H1 (cell line): Measurements from ENCODE around the gene RPN2. TPM values are rescaled to one million over a fixed set of nuclear protein-coding genes. Genes with fewer than 3 reads are reported as not detected.

ENCODE experiments used
- CTCF ChIA-PET: fragments of 300-600 bp; sonication (Branson Sonifier 250); formaldehyde crosslinking; loops from one replicate; lab custom pipeline; 2021; ENCODE audit not compliant: partially characterized antibody; lab: Charles Lee
- POLR2A ChIA-PET: fragments of 300-600 bp; sonication (Branson Sonifier 250); formaldehyde crosslinking; loops from one replicate; lab custom pipeline; 2021; ENCODE audit warnings: inconsistent platforms; ENCODE audit not compliant: partially characterized antibody; lab: Charles Lee
- DNase-seq, 2 experiments: peaks; one replicate each; pipeline versions ENCODE4 v3.0.0 to v3.0.0-alpha.2; 2010 to 2022; ENCODE audit warnings: low spot score in 2 of 2, low read depth in 1 of 2, mixed read lengths in 1 of 2
- FAIRE-seq: peaks from 2 replicates; lab custom pipeline; 2011; peaks lifted over from hg19 to GRCh38; lab: Jason Lieb, UNC
- H2AFZ ChIP-seq: 2 replicates; pipeline ENCODE4 v1.8.1; 2012; ENCODE audit warnings: low read length, inconsistent platforms
- H2AK5ac ChIP-seq: 2 replicates; pipeline ENCODE4 v1.6.1; 2013; ENCODE audit warnings: low read depth, low read length
- H2BK120ac ChIP-seq: replicated peaks from 2 replicates; pipeline ENCODE3; 2013; ENCODE audit warnings: low read depth, low read length, inconsistent platforms
- H2BK12ac ChIP-seq: 2 replicates; pipeline ENCODE4 v1.6.1; 2013; ENCODE audit warnings: low read depth, low read length
- H2BK15ac ChIP-seq: 2 replicates; pipeline ENCODE4 v1.6.1; 2013; ENCODE audit warnings: low read length
- H2BK20ac ChIP-seq: 2 replicates; pipeline ENCODE4 v1.6.1; 2013; ENCODE audit warnings: low read length
- H2BK5ac ChIP-seq: 2 replicates; pipeline ENCODE4 v1.6.1; 2013; ENCODE audit warnings: low read depth, low read length
- H3K14ac ChIP-seq: 2 replicates; pipeline ENCODE4 v1.6.1; 2013; ENCODE audit warnings: inconsistent platforms; ENCODE audit not compliant: insufficient read length
- H3K18ac ChIP-seq: 2 replicates; pipeline ENCODE4 v1.6.1; 2013; ENCODE audit warnings: low read length; ENCODE audit errors: extremely low read depth
- H3K23ac ChIP-seq: 2 replicates; pipeline ENCODE4 v1.6.1; 2013; ENCODE audit warnings: inconsistent platforms; ENCODE audit not compliant: insufficient read length
- H3K23me2 ChIP-seq: 2 replicates; pipeline ENCODE4 v1.6.1; 2013; ENCODE audit warnings: low read depth, low read length
- H3K27ac ChIP-seq: 2 replicates; pipeline ENCODE4 v1.6.1; 2011; ENCODE audit warnings: low read depth, low read length, inconsistent platforms
- H3K27me3 ChIP-seq, 4 experiments: replicated peaks in 1 of 4; 1 replicate in 1 of 4; 2 replicates in 3 of 4; pipeline versions ENCODE4 v1.6.1 to v1.8.1; 2011 to 2013; ENCODE audit warnings: low read length in 3 of 4, mild to moderate bottlenecking in 3 of 4, inconsistent platforms in 2 of 4, mixed read lengths in 2 of 4, moderate library complexity in 1 of 4; ENCODE audit not compliant: control insufficient read depth in 3 of 4, insufficient read depth in 3 of 4; ENCODE audit errors: extremely low read depth in 1 of 4
- H3K36me3 ChIP-seq, 4 experiments: 2 replicates each; pipeline versions ENCODE4 v1.6.1 to v1.8.1; 2011 to 2013; ENCODE audit warnings: mild to moderate bottlenecking in 4 of 4, low read length in 3 of 4, moderate library complexity in 2 of 4, control low read depth in 1 of 4, inconsistent platforms in 1 of 4; ENCODE audit not compliant: insufficient read depth in 4 of 4, control insufficient read depth in 2 of 4
- H3K4ac ChIP-seq: replicated peaks from 2 replicates; pipeline ENCODE3; 2013; ENCODE audit warnings: low read length, low read depth, mixed read lengths, inconsistent platforms; ENCODE audit not compliant: insufficient read length
- H3K4me1 ChIP-seq, 4 experiments: replicated peaks in 1 of 4; 1 replicate in 1 of 4; 2 replicates in 3 of 4; pipeline versions ENCODE4 v1.6.1 to v1.8.1; 2011 to 2013; ENCODE audit warnings: low read length in 3 of 4, inconsistent platforms in 2 of 4, mixed read lengths in 1 of 4; ENCODE audit not compliant: insufficient read depth in 4 of 4, control insufficient read depth in 3 of 4
- H3K4me2 ChIP-seq, 2 experiments: 2 replicates each; pipeline versions ENCODE4 v1.6.1 to v1.8.1; 2011 to 2013; ENCODE audit warnings: low read depth in 2 of 2, low read length in 2 of 2, control low read depth in 1 of 2, inconsistent platforms in 1 of 2, mild to moderate bottlenecking in 1 of 2; ENCODE audit not compliant: insufficient read depth in 1 of 2
- H3K4me3 ChIP-seq, 4 experiments: fragments of 200-600, 300-600 bp in 1 of 4; sonication (generic), shearing (Covaris generic), sonication (Bioruptor Twin) in 1 of 4; 2 replicates each; pipeline versions ENCODE4 v1.5.1 to v1.8.1; 2011 to 2016; ENCODE audit warnings: low read length in 4 of 4, low read depth in 3 of 4, control low read depth in 2 of 4, inconsistent platforms in 2 of 4, mild to moderate bottlenecking in 2 of 4, mixed read lengths in 1 of 4, moderate library complexity in 1 of 4; ENCODE audit not compliant: insufficient read depth in 2 of 4; ENCODE audit errors: extremely low read depth in 1 of 4
- H3K56ac ChIP-seq: replicated peaks from 2 replicates; pipeline ENCODE3; 2013; ENCODE audit warnings: low read depth, mild to moderate bottlenecking, mixed read lengths, low read length, inconsistent platforms; ENCODE audit not compliant: insufficient read length
- H3K79me1 ChIP-seq: 2 replicates; pipeline ENCODE4 v1.6.1; 2013; ENCODE audit warnings: low read depth, low read length, control low read depth
- H3K79me2 ChIP-seq, 2 experiments: 2 replicates each; pipeline versions ENCODE4 v1.6.1 to v1.8.1; 2012 to 2013; ENCODE audit warnings: low read length in 2 of 2, mild to moderate bottlenecking in 2 of 2, inconsistent platforms in 1 of 2; ENCODE audit not compliant: insufficient read depth in 2 of 2, control insufficient read depth in 1 of 2
- H3K9ac ChIP-seq, 4 experiments: replicated peaks in 1 of 4; 1 replicate in 1 of 4; 2 replicates in 3 of 4; pipeline versions ENCODE4 v1.6.1 to v1.8.1; 2011 to 2013; ENCODE audit warnings: low read depth in 3 of 4, low read length in 3 of 4, control low read depth in 2 of 4, mild to moderate bottlenecking in 2 of 4, moderate library complexity in 2 of 4, inconsistent platforms in 1 of 4; ENCODE audit errors: extremely low read depth in 1 of 4
- H3K9me3 ChIP-seq, 2 experiments: 2 replicates each; pipeline versions ENCODE4 v1.6.1 to v1.8.1; 2012 to 2013; ENCODE audit warnings: mild to moderate bottlenecking in 2 of 2, moderate library complexity in 2 of 2, control low read depth in 1 of 2, inconsistent platforms in 1 of 2, low read depth in 1 of 2, low read length in 1 of 2, mixed read lengths in 1 of 2; ENCODE audit not compliant: insufficient read depth in 2 of 2
- H4K20me1 ChIP-seq, 2 experiments: replicated peaks in 1 of 2; 2 replicates each; pipeline versions ENCODE3 to v1.8.1; 2011 to 2013; ENCODE audit warnings: inconsistent platforms in 2 of 2, low read length in 2 of 2, mild to moderate bottlenecking in 1 of 2; ENCODE audit not compliant: insufficient read depth in 2 of 2, control insufficient read depth in 1 of 2
- H4K5ac ChIP-seq: 2 replicates; pipeline ENCODE4 v1.6.1; 2013; ENCODE audit warnings: low read length, low read depth, mixed read lengths, inconsistent platforms; ENCODE audit not compliant: insufficient read length
- H4K8ac ChIP-seq: 2 replicates; pipeline ENCODE4 v1.8.0; 2013; ENCODE audit warnings: mild to moderate bottlenecking, moderate library complexity, low read length, inconsistent platforms; ENCODE audit not compliant: insufficient read depth; ENCODE audit errors: extremely low read depth
- H4K91ac ChIP-seq: replicated peaks from 2 replicates; pipeline ENCODE3; 2013; ENCODE audit warnings: low read length, mixed read lengths, inconsistent platforms; ENCODE audit not compliant: insufficient read length
- BACH1 ChIP-seq: IDR thresholded peaks from 2 replicates; pipeline ENCODE4 v1.6.1; 2012; ENCODE audit warnings: low read length, improper control_type of control experiment
- CHD2 ChIP-seq: IDR thresholded peaks from 2 replicates; pipeline ENCODE4 v1.6.1; 2012; ENCODE audit warnings: low read length, improper control_type of control experiment
- CREB1 ChIP-seq: IDR thresholded peaks from 2 replicates; pipeline ENCODE4 v1.6.1; 2012; ENCODE audit warnings: inconsistent platforms
- EP300 ChIP-seq, 2 experiments: IDR thresholded peaks; 1 replicate in 1 of 2; 2 replicates in 1 of 2; pipeline ENCODE4 v1.6.1; 2011 to 2012; ENCODE audit warnings: low read depth in 2 of 2, low read length in 2 of 2, mild to moderate bottlenecking in 2 of 2, borderline replicate concordance in 1 of 2, inconsistent platforms in 1 of 2, moderate library complexity in 1 of 2
- HDAC2 ChIP-seq, 2 experiments: fragments of 300-600 bp in 1 of 2; sonication (generic) in 1 of 2; IDR thresholded peaks; 2 replicates each; pipeline ENCODE4 v1.6.1; 2011 to 2012; ENCODE audit warnings: low read depth in 2 of 2, low read length in 2 of 2, mild to moderate bottlenecking in 2 of 2, moderate library complexity in 2 of 2, borderline replicate concordance in 1 of 2, inconsistent platforms in 1 of 2
- HDAC6 ChIP-seq: IDR thresholded peaks from one replicate; pipeline ENCODE4 v1.7.1; 2012; ENCODE audit warnings: low read depth, mild to moderate bottlenecking, inconsistent platforms, low read length, moderate library complexity
- JUN ChIP-seq: IDR thresholded peaks from 2 replicates; pipeline ENCODE4 v1.6.1; 2011; ENCODE audit warnings: low read depth, mild to moderate bottlenecking, improper control_type of control experiment, low read length
- KDM1A ChIP-seq: fragments of 200-600, 300-600 bp; sonication (generic); IDR thresholded peaks from 2 replicates; pipeline ENCODE4 v1.7.1; 2016; ENCODE audit warnings: mild to moderate bottlenecking, low read length, borderline replicate concordance
- KDM5A ChIP-seq: fragments of 200-600 bp; IDR thresholded peaks from 2 replicates; pipeline ENCODE4 v1.7.1; 2012; ENCODE audit warnings: mild to moderate bottlenecking, low read length, inconsistent platforms, mixed read lengths
- NRF1 ChIP-seq: IDR thresholded peaks from 2 replicates; pipeline ENCODE4 v1.6.1; 2011; ENCODE audit warnings: mild to moderate bottlenecking, low read depth, low read length, improper control_type of control experiment
- RXRA ChIP-seq: IDR thresholded peaks from 2 replicates; pipeline ENCODE4 v1.6.1; 2011; ENCODE audit warnings: low read depth, mild to moderate bottlenecking, low read length, moderate library complexity; ENCODE audit not compliant: insufficient read depth
- SIN3A ChIP-seq, 2 experiments: IDR thresholded peaks in 1 of 2; conservative IDR thresholded peaks in 1 of 2; 2 replicates each; pipeline ENCODE4 v1.6.1; 2011 to 2012; ENCODE audit warnings: low read length in 2 of 2, improper control_type of control experiment in 1 of 2, low read depth in 1 of 2, mild to moderate bottlenecking in 1 of 2
- WGBS, 2 experiments: shearing (Covaris generic) in 1 of 2; methylation state at CpG; one replicate each; pipeline versions ENCODE4 v1.1.6 to v1.1.7; 2013 to 2015; ENCODE audit warnings: low lambda C conversion rate in 2 of 2, mixed read lengths in 2 of 2, inconsistent platforms in 1 of 2, low coverage in 1 of 2, missing lambda C conversion rate in 1 of 2; ENCODE audit not compliant: insufficient replicate concordance in 2 of 2, insufficient coverage in 1 of 2, insufficient read length in 1 of 2; ENCODE audit errors: extremely low coverage in 1 of 2, missing lambda C conversion rate in 1 of 2; 5-methylcytosine and 5-hydroxymethylcytosine counted together
- polyA plus RNA-seq, 7 experiments: library from polyadenylated mRNA; depleted of rRNA in 3 of 7; stranded (reverse) in 5 of 7; unstranded in 2 of 7; fragments of >200 nt in 5 of 7; fragments of 200-250 nt in 2 of 7; gene quantifications; 1 replicate in 5 of 7; 2 replicates in 1 of 7; 4 replicates in 1 of 7; pipeline versions ENCODE4 v1.2.1 to v1.2.3, GENCODE V29; 2011 to 2013; ENCODE audit warnings: missing spikeins in 2 of 7, mixed read lengths in 2 of 7
- total RNA-seq: library from RNA; stranded (reverse); fragmentation: NEBNext Ultra II Directional; extraction: Animal tissue kit (Norgen Biotek cat#: 25700); gene quantifications from 2 replicates; pipeline ENCODE4 v1.2.1, GENCODE V29; 2021

Gene RPN2
- total and polyA plus RNA-seq, 2 of the 8 experiments (the other 6 are each of a cell fraction or from before 2014, with no cell fraction given), result 236 to 379 TPM

- Histone ChIP-seq H3K4ac (no peak overlapping the region), H3K27me3 (no peaks in the 10 kb centered on the region; a peak in 1 of 7 replicates), H3K14ac (no peak overlapping the region), H4K8ac (no peak overlapping the region), H2BK120ac (no peak overlapping the region), H4K20me1 (peaks cover 2 to 3% of the 10 kb centered on the region in 2 experiments), H4K91ac (no peak overlapping the region), H3K27ac (no peak overlapping the region), H2AK5ac (no peak overlapping the region), H3K4me2 (no peak overlapping the region), H3K79me1 (peaks cover 2% of the 10 kb centered on the region), H3K36me3 (peaks cover 4 to 64% (median 24%) of the 10 kb centered on the region in 4 experiments), H2BK5ac (no peak overlapping the region), H3K9me3 (no peaks in the 10 kb centered on the region), H3K56ac (no peak overlapping the region), H2BK20ac (no peak overlapping the region), H3K18ac (no peak overlapping the region), H3K4me3 (no peak overlapping the region), H3K23ac (no peak overlapping the region), H3K4me1 (peaks cover 0 to 6% (median 0%) of the 10 kb centered on the region in 4 experiments; a peak in 3 of 7 replicates), H2BK15ac (no peak overlapping the region), H2AFZ (no peak overlapping the region), H3K23me2 (no peaks in the 10 kb centered on the region), H3K9ac (no peak overlapping the region), H4K5ac (no peak overlapping the region), H3K79me2 (peaks cover 0 to 16% of the 10 kb centered on the region in 2 experiments; a peak in 3 of 4 replicates), H2BK12ac (no peak overlapping the region)
- DNase-seq (no peak), FAIRE-seq (no peak)
- ChIA-PET POLR2A (interaction anchor here (1.1 kb wide), 1 partner anchor 11 kb away, joined by 3 read pairs; no protein-coding TSS in a partner anchor), CTCF (no interaction called here)
- 70% methylated on average over 4 of the region's 4 CpGs; no CpG with 5 or more reads in 1 of the 2 experiments for WGBS, 2 experiments
- TF ChIP-seq NRF1 (no peak), CHD2 (no peak), HDAC6 (no peak), KDM1A (no peak), JUN (no peak), HDAC2 (IDR thresholded peaks at IDR 0.05; ENCODE audit: borderline replicate concordance in 1 of 2, low read depth in 2 of 2, low read length in 2 of 2) (no peak), RXRA (no peak), KDM5A (no peak), BACH1 (no peak), SIN3A (conservative IDR thresholded peaks at IDR 0.05 in 1 of 2, IDR thresholded peaks at IDR 0.05 in 1 of 2; ENCODE audit: low read depth in 1 of 2, low read length in 2 of 2) (no peak), CREB1 (no peak), EP300 (IDR thresholded peaks at IDR 0.05; ENCODE audit: borderline replicate concordance in 1 of 2, low read depth in 2 of 2, low read length in 2 of 2) (no peak)
These were observed 39.8 kb downstream of the RPN2 start for GRCh38 chr20:37218976-37219375.
